22Rv1 (cell line): ENCODE results near the gene ZNF765.
"Not testable (repeated sequence)": the region's sequence is repeated elsewhere in the genome, so short reads cannot be mapped to it uniquely, and the experiment has no call there.

Source experiments
- H3K27ac ChIP-seq: fragments of 450-650 bp; 2 replicates; pipeline ENCODE4 v1.5.1; 2017
- ZFX ChIP-seq: fragments of 450-650 bp; IDR thresholded peaks from 2 replicates; pipeline ENCODE4 v1.6.1; 2017; ENCODE audit warnings: antibody characterized with exemption, borderline replicate concordance
- TF ChIP-seq, protein P1 (sequence below): fragments of 450-650 bp; IDR thresholded peaks from 2 replicates; pipeline ENCODE4 v1.5.1; 2017; ENCODE audit warnings: mild to moderate bottlenecking

The ZNF765 gene

DNA sequence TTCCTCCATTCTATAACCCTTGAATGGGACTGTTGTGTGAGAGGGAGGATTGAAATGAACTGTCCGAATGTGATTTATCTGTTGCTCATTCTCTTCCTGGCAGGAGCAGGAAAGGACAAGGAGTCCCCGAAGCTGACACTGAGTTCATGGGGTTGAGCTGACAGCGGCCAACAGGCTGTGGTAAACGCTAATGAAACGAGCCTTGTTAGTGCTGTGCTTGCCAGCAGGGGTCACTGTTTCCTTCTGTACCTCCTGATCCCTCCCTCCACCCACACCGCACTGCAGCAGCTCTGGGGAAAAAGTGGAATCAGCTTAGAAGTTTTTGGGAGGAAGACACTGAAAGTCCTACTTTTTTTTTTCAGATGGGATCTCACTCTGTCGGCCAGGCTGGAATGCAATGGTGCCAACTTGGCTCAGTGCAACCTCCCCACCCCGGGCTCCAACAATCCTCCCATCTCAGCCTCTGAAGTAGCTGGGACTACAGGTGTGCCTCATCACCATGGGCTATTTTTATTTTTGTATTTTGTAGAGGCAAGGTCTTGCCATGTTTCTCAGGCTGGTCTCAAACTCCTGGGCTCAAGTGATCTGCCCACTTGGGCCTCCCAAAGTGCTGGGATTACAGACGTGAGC is 30.1 kb downstream of the ZNF765 start:
- no peak for TF ChIP-seq ZFX
- TF ChIP-seq, protein P1, sequence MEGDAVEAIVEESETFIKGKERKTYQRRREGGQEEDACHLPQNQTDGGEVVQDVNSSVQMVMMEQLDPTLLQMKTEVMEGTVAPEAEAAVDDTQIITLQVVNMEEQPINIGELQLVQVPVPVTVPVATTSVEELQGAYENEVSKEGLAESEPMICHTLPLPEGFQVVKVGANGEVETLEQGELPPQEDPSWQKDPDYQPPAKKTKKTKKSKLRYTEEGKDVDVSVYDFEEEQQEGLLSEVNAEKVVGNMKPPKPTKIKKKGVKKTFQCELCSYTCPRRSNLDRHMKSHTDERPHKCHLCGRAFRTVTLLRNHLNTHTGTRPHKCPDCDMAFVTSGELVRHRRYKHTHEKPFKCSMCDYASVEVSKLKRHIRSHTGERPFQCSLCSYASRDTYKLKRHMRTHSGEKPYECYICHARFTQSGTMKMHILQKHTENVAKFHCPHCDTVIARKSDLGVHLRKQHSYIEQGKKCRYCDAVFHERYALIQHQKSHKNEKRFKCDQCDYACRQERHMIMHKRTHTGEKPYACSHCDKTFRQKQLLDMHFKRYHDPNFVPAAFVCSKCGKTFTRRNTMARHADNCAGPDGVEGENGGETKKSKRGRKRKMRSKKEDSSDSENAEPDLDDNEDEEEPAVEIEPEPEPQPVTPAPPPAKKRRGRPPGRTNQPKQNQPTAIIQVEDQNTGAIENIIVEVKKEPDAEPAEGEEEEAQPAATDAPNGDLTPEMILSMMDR: peak; percentile 83

DNA sequence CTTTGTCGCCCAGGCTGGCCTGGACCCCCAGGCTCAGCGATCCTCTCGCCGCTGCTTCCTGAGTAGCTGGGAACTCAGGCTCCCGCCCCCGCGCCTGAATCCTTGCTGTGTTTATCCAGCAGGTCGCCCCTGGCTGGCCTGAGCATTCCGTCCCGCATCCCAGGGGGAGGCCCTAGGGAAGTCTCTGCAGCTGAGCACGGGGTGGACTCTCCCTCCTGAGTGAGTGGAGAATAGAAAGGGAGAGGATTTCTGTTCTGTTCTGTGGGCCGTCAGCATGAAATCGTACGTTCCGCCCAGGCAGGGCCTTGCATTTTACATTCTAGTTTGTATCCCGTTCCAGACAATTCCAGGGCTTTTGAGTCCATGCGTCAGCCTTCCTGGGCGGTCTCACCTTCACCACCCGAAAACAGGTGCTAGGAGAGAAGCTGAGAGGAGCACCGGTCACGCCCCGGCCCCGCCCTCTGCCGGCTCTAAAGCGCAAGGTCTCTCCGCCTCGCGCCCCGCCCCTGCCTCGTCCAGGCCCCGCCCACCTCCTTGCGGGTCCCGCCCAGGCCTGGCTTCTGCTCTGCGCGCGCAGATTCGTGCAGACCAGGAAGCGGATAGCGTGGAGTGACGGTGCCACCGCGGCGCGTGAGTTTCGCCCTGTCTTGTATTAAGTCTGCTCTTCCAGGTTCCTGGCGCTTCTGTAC is 36.6 kb downstream of the ZNF765 start, which contains the start of gene ZNF761:
TSS of gene ZNF761 (plus strand) at position 586 of the 689 bp plus-strand sequence. CDS start 15,285 bp downstream, outside the sequence.
- no peak for TF ChIP-seq ZFX
- TF ChIP-seq, protein P1: no peak
- H3K27ac ChIP-seq: peak within 1 kb of the TSS; percentile 74

More for the DNA sequence above, 30.1 kb downstream of the ZNF765 start:
- no peak overlapping the region for H3K27ac ChIP-seq

DNA sequence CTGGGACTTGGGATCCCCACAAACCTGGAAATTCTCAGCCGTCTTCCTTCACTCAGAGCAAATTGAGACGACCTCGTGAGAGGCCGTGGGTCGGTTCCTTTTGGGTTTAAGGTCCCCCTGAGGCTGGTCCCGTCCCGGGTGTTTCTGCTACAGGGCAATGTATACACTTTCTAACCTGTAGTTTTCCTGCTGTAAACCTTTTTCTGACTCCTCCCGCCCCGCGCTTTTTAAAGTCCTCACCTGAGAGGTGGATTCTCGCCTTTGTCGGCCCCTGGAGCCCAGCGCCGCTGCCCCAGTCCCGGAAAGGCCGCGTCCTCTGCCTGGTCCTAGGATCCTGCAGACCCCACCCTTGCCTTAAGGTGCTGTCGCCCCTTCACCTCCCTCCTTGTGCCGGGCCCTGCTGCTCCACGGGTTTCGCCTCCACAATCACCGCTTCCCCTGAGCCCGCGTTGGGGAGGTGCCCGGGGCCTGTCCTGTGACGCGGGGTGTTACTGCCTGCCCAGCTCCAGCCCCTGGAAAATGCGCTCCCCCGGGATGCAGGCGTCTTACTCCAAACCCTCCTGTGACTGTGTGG is 37.2 kb downstream of the ZNF765 start:
- no peak for TF ChIP-seq ZFX
- TF ChIP-seq, protein P1: no peak
- H3K27ac ChIP-seq: peak overlapping the region; percentile 74

DNA sequence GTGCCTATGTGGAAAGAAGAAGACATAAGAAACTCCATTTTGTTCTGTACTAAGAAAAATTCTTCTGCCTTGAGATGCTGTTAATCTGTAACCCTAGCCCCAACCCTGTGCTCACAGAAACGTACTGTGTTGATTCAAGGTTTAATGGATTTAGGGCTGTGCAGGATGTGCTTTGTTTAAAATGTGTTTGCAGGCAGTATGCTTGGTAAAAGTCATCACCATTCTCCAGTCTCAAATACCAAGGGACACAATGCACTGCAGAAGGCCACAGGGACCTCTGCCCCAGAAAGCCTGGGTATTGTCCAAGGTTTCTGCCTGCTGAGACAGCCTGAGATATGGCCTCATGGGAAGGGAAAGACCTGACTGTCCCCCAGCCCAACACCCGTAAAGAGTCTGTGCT is 48.9 kb downstream of the ZNF765 start:
- not testable (repeated sequence) for H3K27ac ChIP-seq

DNA sequence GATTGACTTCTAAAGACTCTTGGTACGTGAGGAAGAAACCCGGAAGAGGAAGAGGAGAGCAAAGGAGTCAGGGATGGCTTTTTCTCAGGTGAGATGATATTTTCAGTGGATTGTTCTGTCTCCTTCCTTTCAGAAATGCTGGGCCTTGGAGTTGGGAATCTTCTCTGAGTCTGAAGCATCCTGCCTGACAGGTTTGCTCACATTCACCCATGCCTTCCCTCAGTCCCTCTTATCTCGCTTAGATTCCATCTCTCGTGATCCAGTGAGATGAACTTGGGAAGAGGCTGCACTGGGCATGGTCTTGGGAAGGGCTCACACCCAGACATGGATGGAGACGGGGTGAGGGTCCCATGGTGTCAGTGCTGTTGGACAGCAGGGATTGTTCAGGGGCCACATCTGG is 52.2 kb downstream of the ZNF765 start:
- not testable (repeated sequence) for H3K27ac ChIP-seq

DNA sequence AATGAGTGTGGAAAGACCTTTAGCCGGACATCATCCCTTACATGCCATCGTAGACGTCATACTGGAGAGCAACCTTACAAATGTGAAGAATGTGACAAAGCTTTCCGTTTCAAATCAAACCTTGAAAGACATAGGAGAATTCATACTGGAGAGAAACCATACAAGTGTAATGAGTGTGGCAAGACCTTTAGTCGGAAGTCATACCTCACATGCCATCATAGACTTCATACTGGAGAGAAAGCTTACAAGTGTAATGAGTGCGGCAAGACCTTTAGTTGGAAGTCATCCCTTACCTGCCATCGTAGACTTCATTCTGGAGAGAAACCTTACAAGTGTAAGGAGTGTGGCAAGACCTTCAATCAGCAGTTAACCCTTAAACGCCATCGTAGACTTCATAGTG is 60.9 kb downstream of the ZNF765 start:
- no peak overlapping the region for H3K27ac ChIP-seq
- TF ChIP-seq, protein P1: no peak
- no peak for TF ChIP-seq ZFX

DNA sequence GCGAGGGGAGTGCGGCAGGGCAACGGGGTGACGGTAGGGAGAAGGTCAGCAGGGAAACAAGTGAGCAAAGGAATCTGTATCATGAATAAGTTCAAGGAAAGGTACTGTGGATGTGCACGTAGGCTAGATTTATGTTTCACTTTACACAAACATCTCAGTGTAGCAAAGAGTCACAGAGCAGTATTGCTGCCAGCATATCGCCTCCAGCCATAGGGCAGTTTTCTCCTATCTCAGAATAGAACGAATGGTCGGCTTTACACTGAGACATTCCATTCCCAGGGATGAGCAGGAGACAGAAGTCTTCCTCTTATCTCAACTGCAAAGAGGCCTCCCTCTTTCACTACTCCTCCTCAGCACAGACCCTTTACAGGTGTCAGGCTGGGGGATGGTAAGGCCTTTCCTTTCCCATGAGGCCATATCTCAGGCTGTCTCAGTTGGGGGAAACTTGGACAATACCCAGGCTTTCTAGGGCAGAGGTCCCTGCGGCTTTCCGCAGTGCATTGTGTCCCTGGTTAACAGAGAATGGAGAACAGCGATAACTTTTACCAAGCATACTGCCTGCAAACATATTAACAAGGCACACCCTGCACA is 65.3 kb downstream of the ZNF765 start:
- H3K27ac ChIP-seq: not testable (repeated sequence)

DNA sequence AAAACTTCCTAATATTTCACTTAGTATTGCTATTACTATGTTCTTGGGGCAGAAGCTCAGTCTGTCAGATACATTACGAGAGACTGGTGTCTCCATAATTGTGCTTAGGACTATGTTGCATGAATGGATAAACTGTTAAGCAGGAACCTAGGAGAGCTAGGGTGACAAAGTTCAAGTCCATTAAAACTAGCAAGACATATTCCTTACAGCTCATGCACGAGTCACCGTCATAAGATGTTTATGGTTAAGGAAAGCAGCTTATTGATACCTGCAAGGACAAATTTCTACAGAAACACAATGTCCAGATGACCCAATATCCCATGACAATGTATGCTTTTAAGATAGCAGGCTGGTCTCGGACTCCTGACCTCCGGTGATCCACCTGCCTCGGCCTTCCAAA is 66.9 kb downstream of the ZNF765 start:
- TF ChIP-seq, protein P1: no peak
- no peak for TF ChIP-seq ZFX
- no peak overlapping the region for H3K27ac ChIP-seq
